DMS79 treated with DMSO at 0.1 percent for 48 hours (cell line): ENCODE measurements around the gene PCSK2.

Experiments used
- DNase-seq: peaks from one replicate; lab custom pipeline; 2025; lab: John Stamatoyannopoulos, UW

Gene PCSK2

DNA sequence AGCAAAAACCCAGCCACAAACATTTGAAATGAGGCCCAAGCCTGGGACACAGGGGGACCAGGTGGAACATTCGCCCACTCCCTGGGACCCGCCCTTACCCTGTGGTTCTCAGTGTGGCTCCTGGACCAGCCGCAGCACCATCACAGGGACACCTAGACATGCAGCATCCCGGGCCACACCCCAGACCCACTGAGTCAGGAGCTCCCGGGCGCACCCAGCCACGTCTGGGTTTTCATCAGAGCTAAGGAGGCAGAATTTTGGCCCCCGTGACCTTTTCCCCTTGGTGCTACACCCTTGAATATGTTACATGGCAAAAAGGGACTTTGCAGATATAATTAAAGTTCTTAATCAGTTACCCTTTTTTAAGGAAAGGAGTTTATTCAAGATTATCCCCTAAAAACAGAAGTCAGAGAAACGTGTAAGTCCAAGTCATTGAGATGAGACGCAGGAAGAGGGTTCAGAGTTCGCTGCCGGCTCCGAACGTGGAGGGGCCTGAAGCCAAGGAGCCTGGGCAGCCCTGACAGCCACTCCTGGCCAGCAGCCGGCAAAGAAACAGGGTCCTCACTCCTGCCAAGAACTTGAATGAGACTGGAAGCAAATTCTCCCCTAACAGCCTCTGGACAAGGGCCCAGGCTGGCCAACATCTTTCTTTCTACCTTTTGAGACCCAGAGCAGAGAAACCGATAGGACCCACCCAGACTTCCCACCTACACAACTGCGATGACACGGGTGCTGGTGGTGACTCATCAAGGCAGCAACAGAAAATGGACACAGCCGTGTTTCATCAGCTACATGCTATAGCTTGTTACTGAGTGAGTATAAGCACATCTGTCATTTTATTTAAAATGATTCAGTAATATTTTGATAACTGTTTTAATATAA is 279.0 kb downstream of the PCSK2 start:
- no peak for DNase-seq

DNA sequence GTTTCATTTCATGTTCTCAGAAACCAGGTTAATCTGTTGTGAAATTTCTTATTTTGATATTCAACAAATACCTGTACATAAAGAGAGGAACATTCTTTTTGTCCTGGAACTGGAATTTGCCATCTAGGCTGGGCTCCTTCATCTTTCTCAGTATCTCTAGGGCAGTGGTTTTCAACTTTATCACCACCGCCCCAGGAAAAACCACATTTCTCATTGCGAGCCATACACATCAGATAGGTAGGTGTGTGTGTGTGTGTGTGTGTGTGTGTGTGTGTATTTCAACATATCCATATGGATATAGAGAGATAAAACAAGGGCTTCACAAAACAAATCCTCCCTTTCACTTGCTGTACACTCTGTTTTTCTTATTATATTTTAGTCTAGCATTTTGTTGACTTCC is 280.2 kb downstream of the PCSK2 start:
- DNase-seq, result no peak

GRCh38 chr20:17507531-17507930 is 280.7 kb downstream of the PCSK2 start:
- DNase-seq, result no peak

- no peak for DNase-seq
These were observed 281.9 kb downstream of the PCSK2 start for GRCh38 chr20:17508756-17509155.

DNA sequence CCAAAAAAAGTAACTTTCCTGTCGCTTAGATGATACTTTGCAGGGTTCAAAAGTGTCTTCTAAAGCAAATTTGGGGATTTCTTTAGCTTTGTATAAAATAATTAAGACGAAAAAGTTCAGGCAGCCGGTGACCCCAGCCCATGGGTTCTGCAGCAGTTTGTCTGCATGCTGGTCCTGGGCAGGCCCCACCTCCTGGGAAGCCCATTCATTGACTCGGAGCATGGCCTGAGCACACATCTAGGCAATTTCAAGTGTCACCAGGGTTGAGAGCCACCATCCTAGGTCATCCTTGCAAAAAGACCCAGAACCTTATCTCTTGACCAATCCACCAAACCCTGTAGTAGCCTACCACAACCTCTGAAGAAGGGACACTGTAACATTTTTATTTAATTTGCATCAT is 283.7 kb downstream of the PCSK2 start:
- DNase-seq, result no peak

DNA sequence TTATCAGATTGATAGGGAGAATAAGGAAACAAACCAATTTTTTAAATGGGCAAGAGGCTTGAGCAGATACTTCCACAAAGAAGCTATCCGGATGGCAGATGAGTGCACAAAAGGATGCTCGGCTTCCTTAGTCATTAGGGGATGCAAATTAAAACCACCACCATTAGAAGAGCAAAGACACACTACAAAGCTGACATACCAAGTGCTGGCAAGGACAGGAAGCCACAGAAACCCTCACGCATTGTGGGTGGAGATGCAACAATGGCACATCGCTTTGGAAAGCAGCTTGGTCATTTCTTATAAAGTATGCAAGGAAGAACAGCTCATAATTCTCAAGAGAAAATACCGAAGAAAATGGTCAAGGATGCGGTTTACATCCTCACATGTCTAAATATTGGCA is 284.6 kb downstream of the PCSK2 start:
- DNase-seq, result no peak

- no peak for DNase-seq
These were observed 287.1 kb downstream of the PCSK2 start for GRCh38 chr20:17513939-17514338.

- no peak for DNase-seq
These were observed 288.2 kb downstream of the PCSK2 start for GRCh38 chr20:17515053-17515452.

DNA sequence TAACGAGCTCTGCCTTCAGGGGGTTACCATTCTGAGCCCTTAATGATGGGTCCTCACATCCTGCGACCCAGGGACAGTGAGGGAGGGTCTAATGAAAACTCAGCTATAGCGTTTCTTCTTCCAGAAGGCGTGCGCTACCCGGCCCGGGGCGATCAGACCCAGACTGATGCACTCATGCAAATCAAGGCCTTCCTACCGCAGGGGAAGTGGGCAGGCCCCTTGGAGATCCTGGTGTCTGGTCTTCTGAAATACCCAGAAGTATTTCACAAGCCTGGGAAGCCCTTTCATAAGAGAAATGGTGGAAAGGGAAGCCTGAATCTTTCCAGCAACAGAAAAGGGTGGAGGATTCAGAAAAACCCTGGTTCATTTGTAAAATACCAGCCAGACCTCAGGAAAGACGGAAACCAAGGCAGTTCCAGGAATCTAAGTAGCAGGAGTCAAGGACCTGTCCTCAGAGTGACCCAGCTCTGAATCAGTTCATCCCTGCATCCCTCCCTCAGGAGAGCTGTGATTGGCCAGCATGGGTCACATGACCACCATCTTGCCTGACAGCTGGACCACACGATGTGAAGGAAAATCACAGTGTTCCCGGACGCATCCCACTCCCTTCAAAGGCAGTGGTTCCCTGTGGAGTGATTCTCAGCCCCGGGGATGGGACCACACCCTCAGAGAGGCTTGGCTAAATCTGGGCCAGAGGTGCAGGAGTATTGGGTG is 291.7 kb downstream of the PCSK2 start:
- no peak for DNase-seq

DNA sequence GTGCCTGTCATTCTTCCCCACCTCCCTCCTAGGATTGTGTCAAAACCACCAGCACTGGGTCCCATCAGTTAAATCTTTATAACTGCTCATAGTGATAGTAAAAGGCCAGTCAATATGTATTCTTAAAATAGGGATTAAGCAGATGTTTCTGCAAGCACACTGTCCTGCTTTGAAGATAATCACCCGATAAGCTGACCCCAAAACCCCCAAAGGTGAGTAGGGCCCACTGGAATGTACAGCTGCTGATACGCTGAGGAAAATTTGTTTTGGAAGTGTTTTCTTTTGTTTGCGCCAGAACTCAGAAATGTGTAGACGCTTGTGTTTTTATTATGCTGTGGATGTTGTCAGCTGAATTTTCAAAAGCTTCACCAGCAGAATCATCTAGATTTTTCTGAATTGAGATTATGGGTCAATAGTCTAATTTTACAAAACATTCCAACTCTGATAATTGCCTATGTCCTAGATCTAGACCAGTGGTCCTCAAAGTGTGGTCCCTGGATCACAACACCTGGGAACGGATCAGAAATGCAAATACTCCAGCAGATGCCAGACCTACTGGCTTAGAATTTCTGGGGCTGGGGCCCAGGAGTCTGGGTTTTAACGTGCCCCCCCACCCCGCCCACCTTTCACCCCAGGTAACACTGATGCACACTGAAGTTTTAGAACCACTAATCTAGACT is 292.9 kb downstream of the PCSK2 start:
- no peak for DNase-seq

GRCh38 chr20:17520583-17520982 is 293.7 kb downstream of the PCSK2 start:
- no peak for DNase-seq

GRCh38 chr20:17522528-17522927 is 295.7 kb downstream of the PCSK2 start:
- no peak for DNase-seq

DNA sequence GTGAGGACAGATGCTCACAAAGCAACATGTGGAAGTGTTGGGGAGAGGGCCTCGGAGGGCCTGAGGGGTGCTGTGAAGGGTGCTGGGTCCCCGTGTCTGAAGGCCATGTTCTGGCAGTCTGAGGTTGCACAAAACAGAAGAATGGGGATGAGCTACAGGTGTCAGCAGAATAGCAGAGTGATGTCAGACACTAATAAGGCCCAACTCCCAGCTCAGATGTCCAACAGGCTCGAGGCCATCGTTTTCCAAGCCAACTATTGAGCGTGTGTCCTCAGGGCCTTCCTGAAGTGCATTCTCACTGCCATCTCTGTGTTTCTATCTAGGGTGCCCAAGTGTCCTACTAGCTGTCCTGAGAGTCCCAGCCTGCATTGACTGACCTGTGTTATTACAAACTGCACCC is 296.5 kb downstream of the PCSK2 start:
- DNase-seq, result no peak

- peak; percentile 56 for DNase-seq
These were observed 297.7 kb downstream of the PCSK2 start for GRCh38 chr20:17524560-17524959.

- DNase-seq, result no peak
These were observed 298.3 kb downstream of the PCSK2 start for GRCh38 chr20:17525132-17525531.

- peak; percentile 7 for DNase-seq
These were observed 298.8 kb downstream of the PCSK2 start for GRCh38 chr20:17525650-17526049.

- DNase-seq, result no peak
These were observed 302.7 kb downstream of the PCSK2 start for GRCh38 chr20:17529586-17529985.

- DNase-seq, result no peak
These were observed 303.3 kb downstream of the PCSK2 start for GRCh38 chr20:17530153-17530552.

GRCh38 chr20:17530716-17531664 is 304.1 kb downstream of the PCSK2 start, which contains the start of gene BFSP1:
Gene BFSP1 (minus strand): TSS chr20:17531379. CDS start chr20:17531329, 50 bp downstream.
- peak; percentile 72 for DNase-seq

GRCh38 chr20:17531665-17532025 is 304.8 kb downstream of the PCSK2 start:
- DNase-seq, result peak; percentile 23

- DNase-seq, result no peak
These were observed 306.6 kb downstream of the PCSK2 start for GRCh38 chr20:17533396-17533795.

DNA sequence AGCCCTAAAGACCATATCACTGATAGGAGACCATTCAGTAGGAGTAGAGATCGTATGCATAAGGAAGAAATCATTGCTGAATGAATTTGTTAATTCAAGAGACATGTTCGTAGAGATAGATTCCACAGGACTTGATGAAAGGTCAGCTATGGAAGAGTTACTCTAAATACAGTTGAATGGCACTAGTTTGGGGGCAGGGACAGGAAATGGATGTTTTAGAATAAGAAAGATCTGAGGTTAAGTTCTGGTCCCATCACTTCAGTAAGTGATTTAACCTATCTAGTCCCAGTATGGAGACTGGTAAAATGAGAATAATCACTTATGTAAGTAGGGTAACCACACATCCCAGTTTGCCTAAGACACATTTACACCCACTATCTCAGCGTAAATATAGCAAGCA is 307.2 kb downstream of the PCSK2 start:
- no peak for DNase-seq
